SKM-1 (cell line): ENCODE data around the gene VPS51.

Source experiments
- DNase-seq: peaks from one replicate; lab custom pipeline; 2025; ENCODE audit not compliant: unreplicated experiment; lab: John Stamatoyannopoulos, UW

The VPS51 gene

GRCh38 chr11:65104628-65105027, 8.6 kb downstream of the VPS51 start:
- no peak for DNase-seq

GRCh38 chr11:65107078-65107477, 11.1 kb downstream of the VPS51 start:
- DNase-seq: no peak

GRCh38 chr11:65107751-65108468, 11.9 kb downstream of the VPS51 start:
- no peak for DNase-seq

- DNase-seq: no peak
These were observed 12.6 kb downstream of the VPS51 start for GRCh38 chr11:65108469-65109123.

- DNase-seq: no peak
These were observed 13.5 kb downstream of the VPS51 start for GRCh38 chr11:65109231-65110198.

- DNase-seq: peak; percentile 63
These were observed 14.4 kb downstream of the VPS51 start for GRCh38 chr11:65110354-65110861.

GRCh38 chr11:65111159-65111743, 15.2 kb downstream of the VPS51 start:
- DNase-seq: no peak

- no peak for DNase-seq
These were observed 15.9 kb downstream of the VPS51 start, which contains the start of gene TM7SF2 for GRCh38 chr11:65111744-65112545. Gene TM7SF2, plus strand, starts transcription at chr11:65111872. Its CDS starts 144 bp downstream, at chr11:65112016.

GRCh38 chr11:65112546-65113360, 16.7 kb downstream of the VPS51 start:
- no peak for DNase-seq

GRCh38 chr11:65113361-65113756, 17.3 kb downstream of the VPS51 start:
- no peak for DNase-seq

- no peak for DNase-seq
These were observed 17.8 kb downstream of the VPS51 start for GRCh38 chr11:65113839-65114238.

- no peak for DNase-seq
These were observed 18.6 kb downstream of the VPS51 start for GRCh38 chr11:65114538-65115171.

GRCh38 chr11:65115361-65116082, 19.5 kb downstream of the VPS51 start:
- no peak for DNase-seq

- no peak for DNase-seq
These were observed 20.6 kb downstream of the VPS51 start for GRCh38 chr11:65116370-65117205.

- DNase-seq: peak; percentile 92
These were observed 21.4 kb downstream of the VPS51 start, which contains the start of gene ZNHIT2 for GRCh38 chr11:65117206-65118096. Gene ZNHIT2, minus strand, starts transcription at chr11:65117701. Its CDS starts 48 bp downstream, at chr11:65117653.
